Lung (tissue), 12 donors: Measurements from ENCODE around the gene TBR1. TPM values are rescaled to one million over a fixed set of nuclear protein-coding genes. Genes with fewer than 3 reads are reported as not detected.

Experiments
- ATAC-seq: fragments of 200-7000 bp; cut with Tn5 transposase; one replicate; pipeline ENCODE4 v1.9.1; 2020; ENCODE audit warnings: moderate number of reproducible peaks; ENCODE audit not compliant: insufficient read depth, low FRiP score
- DNase-seq, 3 donors: peaks; one replicate each; pipeline ENCODE4 v3.0.0-alpha.2; 2013 to 2017
- H3K27ac ChIP-seq, 2 donors: one replicate each; pipeline ENCODE4 v1.5.1; 2013; ENCODE audit warnings: mild to moderate bottlenecking in 2 of 2, moderate library complexity in 2 of 2, control low read depth in 1 of 2, inconsistent platforms in 1 of 2, low read depth in 1 of 2, low read length in 1 of 2
- H3K27me3 ChIP-seq, 3 donors: one replicate each; pipeline ENCODE4 v1.5.1; 2013; ENCODE audit warnings: low read length in 2 of 3; ENCODE audit not compliant: control insufficient read depth in 3 of 3, insufficient read depth in 3 of 3
- H3K36me3 ChIP-seq, 4 donors: one replicate each; pipeline ENCODE4 v1.5.1; 2013; ENCODE audit warnings: low read length in 4 of 4, mild to moderate bottlenecking in 1 of 4, moderate library complexity in 1 of 4; ENCODE audit not compliant: control insufficient read depth in 4 of 4, insufficient read depth in 4 of 4
- H3K4me1 ChIP-seq, 5 donors: one replicate each; pipeline ENCODE4 v1.5.1; 2013; ENCODE audit warnings: low read length in 5 of 5, mild to moderate bottlenecking in 2 of 5, moderate library complexity in 1 of 5; ENCODE audit not compliant: control insufficient read depth in 5 of 5, insufficient read depth in 5 of 5
- H3K4me3 ChIP-seq: one replicate; pipeline ENCODE4 v1.5.1; 2013; ENCODE audit warnings: mild to moderate bottlenecking, control low read depth, moderate library complexity
- H3K9ac ChIP-seq, 2 donors: one replicate each; pipeline ENCODE4 v1.5.1; 2013; ENCODE audit warnings: low read length in 2 of 2, control low read depth in 1 of 2; ENCODE audit not compliant: insufficient read depth in 1 of 2
- H3K9me3 ChIP-seq, 4 donors: one replicate each; pipeline ENCODE4 v1.5.1; 2013; ENCODE audit warnings: low read length in 3 of 4, mild to moderate bottlenecking in 1 of 4, moderate library complexity in 1 of 4; ENCODE audit not compliant: control insufficient read depth in 4 of 4, insufficient read depth in 3 of 4
- WGBS, 2 donors: extraction: QIAGEN DNeasy Blood & Tissue Kit; methylation state at CpG; one replicate each; pipeline ENCODE4 v1.1.7; 2013; 5-methylcytosine and 5-hydroxymethylcytosine counted together
- polyA plus RNA-seq, 2 donors: library from polyadenylated mRNA; stranded (reverse); fragments of 200-250 nt; gene quantifications; one replicate each; pipeline ENCODE4 v1.2.1, GENCODE V29; 2013
- total RNA-seq, 2 donors: library from RNA; depleted of rRNA in 1 of 2; stranded (reverse); fragments of >200 nt in 1 of 2; gene quantifications; one replicate each; pipeline ENCODE4 v1.2.1, GENCODE V29; 2014 to 2021
- TF ChIP-seq, protein P1 (sequence below): IDR thresholded peaks from 2 replicates; pipeline ENCODE4 v1.5.1; 2012; ENCODE audit warnings: mild to moderate bottlenecking; ENCODE audit errors: control extremely low read depth, extremely low read depth
- donor health status: control.
- donor health status: control.
- donor health status: Bipolar disorder and iron deficiency.
- donor health status: healthy.
- donor health status: DM: yes; HTN: yes; CAD: no.

The TBR1 gene
- total and polyA plus RNA-seq, 4 donors = 0.01 to 0.02 TPM; not detected in 2

DNA sequence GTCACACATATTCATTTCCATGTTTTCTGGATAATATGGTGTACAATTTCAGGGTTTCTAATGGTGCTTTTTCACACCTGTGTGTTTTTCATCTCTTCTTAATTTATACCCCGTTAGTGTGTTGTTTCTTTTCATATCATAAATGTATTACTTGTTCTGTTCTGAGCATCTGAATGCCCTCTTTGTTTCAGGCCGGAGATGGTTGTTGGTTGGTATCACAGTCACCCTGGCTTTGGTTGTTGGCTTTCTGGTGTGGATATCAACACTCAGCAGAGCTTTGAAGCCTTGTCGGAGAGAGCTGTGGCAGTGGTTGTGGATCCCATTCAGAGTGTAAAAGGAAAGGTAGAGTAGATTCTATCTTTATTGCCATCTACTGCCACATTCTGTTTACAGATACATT, 45.1 kb upstream of the TBR1 start:
- Histone ChIP-seq H3K9ac (no peak overlapping the region), H3K4me3 (no peak overlapping the region), H3K36me3 (peaks cover 0 to 6% (median 3%) of the 10 kb centered on the region in 4 donors), H3K27me3 (no peaks in the 10 kb centered on the region), H3K27ac (no peak overlapping the region), H3K9me3 (no peaks in the 10 kb centered on the region), H3K4me1 (no peaks in the 10 kb centered on the region)
- no peak for DNase-seq
- WGBS, 2 donors = 87 to 95% methylated on average over 3 of the region's 3 CpGs
- TF ChIP-seq, protein P1, sequence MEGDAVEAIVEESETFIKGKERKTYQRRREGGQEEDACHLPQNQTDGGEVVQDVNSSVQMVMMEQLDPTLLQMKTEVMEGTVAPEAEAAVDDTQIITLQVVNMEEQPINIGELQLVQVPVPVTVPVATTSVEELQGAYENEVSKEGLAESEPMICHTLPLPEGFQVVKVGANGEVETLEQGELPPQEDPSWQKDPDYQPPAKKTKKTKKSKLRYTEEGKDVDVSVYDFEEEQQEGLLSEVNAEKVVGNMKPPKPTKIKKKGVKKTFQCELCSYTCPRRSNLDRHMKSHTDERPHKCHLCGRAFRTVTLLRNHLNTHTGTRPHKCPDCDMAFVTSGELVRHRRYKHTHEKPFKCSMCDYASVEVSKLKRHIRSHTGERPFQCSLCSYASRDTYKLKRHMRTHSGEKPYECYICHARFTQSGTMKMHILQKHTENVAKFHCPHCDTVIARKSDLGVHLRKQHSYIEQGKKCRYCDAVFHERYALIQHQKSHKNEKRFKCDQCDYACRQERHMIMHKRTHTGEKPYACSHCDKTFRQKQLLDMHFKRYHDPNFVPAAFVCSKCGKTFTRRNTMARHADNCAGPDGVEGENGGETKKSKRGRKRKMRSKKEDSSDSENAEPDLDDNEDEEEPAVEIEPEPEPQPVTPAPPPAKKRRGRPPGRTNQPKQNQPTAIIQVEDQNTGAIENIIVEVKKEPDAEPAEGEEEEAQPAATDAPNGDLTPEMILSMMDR = no peak
- ATAC-seq = no peak

DNA sequence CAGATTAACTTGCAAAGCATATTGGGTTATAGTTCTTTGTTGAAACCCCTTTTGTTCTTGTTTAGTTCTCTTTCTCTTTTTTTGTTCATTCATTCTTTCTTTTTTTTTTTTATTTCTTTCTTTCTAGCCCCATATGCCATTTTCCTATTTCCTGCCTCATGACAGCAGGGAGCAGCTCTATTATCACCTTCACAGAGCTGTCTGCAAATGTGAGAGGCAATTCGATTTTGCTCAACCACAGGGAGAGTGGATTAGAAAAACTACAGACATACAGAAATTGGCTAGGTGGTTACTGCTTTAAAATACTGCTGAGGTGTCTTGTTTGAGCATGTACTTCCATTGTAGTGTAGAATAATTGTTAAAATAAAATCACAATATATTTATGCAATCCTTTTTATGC, 44.2 kb upstream of the TBR1 start:
- no peak overlapping the region for H3K4me3 ChIP-seq
- H3K9ac ChIP-seq = no peak overlapping the region
- no peaks in the 10 kb centered on the region for H3K9me3 ChIP-seq
- DNase-seq (no peak), ATAC-seq (no peak)
- H3K27ac ChIP-seq = no peak overlapping the region
- no peaks in the 10 kb centered on the region for H3K4me1 ChIP-seq
- TF ChIP-seq, protein P1 = no peak
- no peaks in the 10 kb centered on the region for H3K27me3 ChIP-seq
- 37 to 66% methylated on average over 1 of the region's 1 CpG for WGBS, 2 donors
- peaks cover 0 to 6% (median 3%) of the 10 kb centered on the region in 4 donors for H3K36me3 ChIP-seq

DNA sequence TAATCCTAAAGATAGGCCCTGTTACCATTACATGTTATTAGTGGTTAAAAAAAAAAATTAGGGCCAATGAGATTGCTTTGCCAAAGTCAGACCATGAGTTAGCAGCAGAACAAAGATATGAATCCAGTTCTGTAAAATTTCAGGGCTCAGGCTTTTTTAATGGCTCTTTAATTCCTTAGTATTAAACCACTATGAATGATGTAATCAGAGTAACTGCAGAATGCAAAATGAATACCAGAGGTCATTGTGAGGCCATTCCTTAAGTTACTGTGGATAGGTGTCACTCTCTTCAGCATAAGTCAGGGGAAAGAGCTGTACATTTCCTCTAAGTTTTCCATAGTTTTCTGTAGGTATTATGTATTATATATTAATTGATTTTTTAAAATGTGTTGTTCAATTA, 42.2 kb upstream of the TBR1 start:
- TF ChIP-seq, protein P1 = no peak
- no peak for DNase-seq

DNA sequence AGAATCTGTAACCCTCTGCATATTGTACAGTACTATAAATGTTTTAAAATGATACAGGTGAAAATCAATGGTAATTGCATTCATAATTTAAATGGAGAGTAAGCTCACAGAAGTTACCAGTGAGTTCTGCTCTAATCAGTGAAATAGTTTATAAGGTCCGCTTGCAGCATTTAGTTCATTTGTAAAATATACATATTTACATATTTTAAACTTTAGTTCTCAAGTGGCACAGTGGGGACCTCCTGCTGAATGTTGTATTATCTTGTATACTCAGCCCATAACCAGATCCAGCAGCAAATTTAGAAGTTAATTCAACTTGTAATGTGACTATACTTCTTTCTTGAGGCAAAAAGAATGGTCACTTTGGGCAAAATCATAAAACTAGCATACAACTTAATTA, 41.7 kb upstream of the TBR1 start:
- H3K9me3 ChIP-seq = no peaks in the 10 kb centered on the region
- DNase-seq (no peak), ATAC-seq (no peak)
- TF ChIP-seq, protein P1 = no peak
- H3K36me3 ChIP-seq = peaks cover 0 to 6% (median 1%) of the 10 kb centered on the region in 4 donors
- H3K4me3 ChIP-seq = no peak overlapping the region
- H3K27me3 ChIP-seq = no peaks in the 10 kb centered on the region
- WGBS, 2 donors = 95 to 100% methylated on average over 1 of the region's 1 CpG
- no peak overlapping the region for H3K9ac ChIP-seq
- H3K4me1 ChIP-seq = peaks cover 0 to 3% (median 0%) of the 10 kb centered on the region in 5 donors
- H3K27ac ChIP-seq = no peak overlapping the region

More for the DNA sequence above, 42.2 kb upstream of the TBR1 start:
- H3K9ac ChIP-seq = no peak overlapping the region
- no peaks in the 10 kb centered on the region for H3K9me3 ChIP-seq
- ATAC-seq = no peak
- no peaks in the 10 kb centered on the region for H3K27me3 ChIP-seq
- H3K36me3 ChIP-seq = peaks cover 0 to 6% (median 1%) of the 10 kb centered on the region in 4 donors
- H3K4me3 ChIP-seq = no peak overlapping the region
- no peak overlapping the region for H3K27ac ChIP-seq
- peaks cover 0 to under 1% (median 0%) of the 10 kb centered on the region in 5 donors for H3K4me1 ChIP-seq
